ENCODE data around the gene GLYATL1.

GLYATL1 gene

GRCh38 chr11:58926695-58927094 is 12.6 kb upstream of the GLYATL1 start:
- DNase-seq (ENCODE audit: low spot score), result no peak

GRCh38 chr11:58927393-58928106 is 11.7 kb upstream of the GLYATL1 start:
- DNase-seq (ENCODE audit: low spot score), result no peak

- no peak for DNase-seq (ENCODE audit: low spot score)
Measured at GRCh38 chr11:58928107-58928499, 11.2 kb upstream of the GLYATL1 start.

- DNase-seq (ENCODE audit: low spot score), result no peak
Measured at GRCh38 chr11:58928691-58929090, 10.6 kb upstream of the GLYATL1 start.

- no peak for DNase-seq (ENCODE audit: low spot score)
Measured at GRCh38 chr11:58930926-58931325, 8.4 kb upstream of the GLYATL1 start.

GRCh38 chr11:58933661-58934060 is 5.6 kb upstream of the GLYATL1 start:
- DNase-seq (ENCODE audit: low spot score), result no peak

GRCh38 chr11:58934945-58935513 is 4.3 kb upstream of the GLYATL1 start:
- DNase-seq (ENCODE audit: low spot score), result no peak

- no peak for DNase-seq (ENCODE audit: low spot score)
Measured at GRCh38 chr11:58938398-58938797, 890 bp upstream of the GLYATL1 start.

GRCh38 chr11:58940028-58940427 is 740 bp downstream of the GLYATL1 start:
- DNase-seq (ENCODE audit: low spot score), result no peak

- no peak for DNase-seq (ENCODE audit: low spot score)
Measured at GRCh38 chr11:58941838-58942237, 2.5 kb downstream of the GLYATL1 start.

- no peak for DNase-seq (ENCODE audit: low spot score)
Measured at GRCh38 chr11:58945663-58946062, 6.4 kb downstream of the GLYATL1 start.

- DNase-seq (ENCODE audit: low spot score), result no peak
Measured at GRCh38 chr11:58949184-58949583, 9.9 kb downstream of the GLYATL1 start.

GRCh38 chr11:58957922-58958321 is 18.6 kb downstream of the GLYATL1 start:
- no peak for DNase-seq (ENCODE audit: low spot score)

- DNase-seq (ENCODE audit: low spot score), result no peak
Measured at GRCh38 chr11:58958500-58958899, 19.2 kb downstream of the GLYATL1 start.

GRCh38 chr11:58963551-58964104 is 24.3 kb downstream of the GLYATL1 start:
- no peak for DNase-seq (ENCODE audit: low spot score)

- no peak for DNase-seq (ENCODE audit: low spot score)
Measured at GRCh38 chr11:58965246-58965985, 26.1 kb downstream of the GLYATL1 start.

GRCh38 chr11:58968251-58968711 is 29.0 kb downstream of the GLYATL1 start:
- no peak for DNase-seq (ENCODE audit: low spot score)

- no peak for DNase-seq (ENCODE audit: low spot score)
Measured at GRCh38 chr11:58977470-58977869, 38.2 kb downstream of the GLYATL1 start.

GRCh38 chr11:58979222-58979621 is 39.9 kb downstream of the GLYATL1 start:
- DNase-seq (ENCODE audit: low spot score), result no peak

GRCh38 chr11:58980159-58980843 is 41.0 kb downstream of the GLYATL1 start:
- no peak for DNase-seq (ENCODE audit: low spot score)

GRCh38 chr11:58992489-58992888 is 53.2 kb downstream of the GLYATL1 start:
- no peak for DNase-seq (ENCODE audit: low spot score)

- no peak for DNase-seq (ENCODE audit: low spot score)
Measured at GRCh38 chr11:58994171-58994570, 54.9 kb downstream of the GLYATL1 start.

Data from putamen (tissue), 1 donor.